Mesendoderm (in vitro differentiated cells): ENCODE results near the gene EZH1.
"Not testable (repeated sequence)": the region's sequence is repeated elsewhere in the genome, so short reads cannot be mapped to it uniquely, and the experiment has no call there.

ENCODE experiments used
- DNase-seq: peaks from one replicate; pipeline ENCODE4 v3.0.0; 2013
- H2AK5ac ChIP-seq: 2 replicates; pipeline ENCODE4 v1.6.1; 2013; ENCODE audit warnings: low read length, inconsistent platforms
- H2BK120ac ChIP-seq: 2 replicates; pipeline ENCODE4 v1.6.1; 2013; ENCODE audit warnings: low read depth, mild to moderate bottlenecking, low read length, moderate library complexity, mixed read lengths
- H2BK15ac ChIP-seq: replicated peaks from 2 replicates; pipeline ENCODE4 v1.6.1; 2013; ENCODE audit warnings: low read depth, mild to moderate bottlenecking, moderate library complexity
- H2BK5ac ChIP-seq: 2 replicates; pipeline ENCODE4 v1.6.1; 2013; ENCODE audit warnings: low read length, inconsistent platforms
- H3K18ac ChIP-seq: 2 replicates; pipeline ENCODE4 v1.6.1; 2013; ENCODE audit warnings: mild to moderate bottlenecking, low read length, mixed read lengths
- H3K23ac ChIP-seq: one replicate; pipeline ENCODE4 v1.6.1; 2013; ENCODE audit warnings: low read length
- H3K27ac ChIP-seq: 2 replicates; pipeline ENCODE4 v1.5.1; 2013; ENCODE audit warnings: low read depth, mild to moderate bottlenecking, inconsistent platforms, low read length, moderate library complexity
- H3K27me3 ChIP-seq: 2 replicates; pipeline ENCODE4 v1.6.1; 2013; ENCODE audit warnings: low read length, control low read depth, mild to moderate bottlenecking, inconsistent platforms; ENCODE audit not compliant: insufficient read depth, poor library complexity
- H3K36me3 ChIP-seq: 2 replicates; pipeline ENCODE4 v1.6.1; 2013; ENCODE audit warnings: low read length, inconsistent platforms; ENCODE audit not compliant: control insufficient read depth, insufficient read depth
- H3K4ac ChIP-seq: one replicate; pipeline ENCODE4 v1.6.1; 2013; ENCODE audit warnings: low read depth, mild to moderate bottlenecking, low read length, moderate library complexity
- H3K4me1 ChIP-seq: 2 replicates; pipeline ENCODE4 v1.6.1; 2013; ENCODE audit warnings: low read depth, low read length, inconsistent platforms; ENCODE audit not compliant: control insufficient read depth
- H3K4me2 ChIP-seq: 2 replicates; pipeline ENCODE4 v1.6.1; 2013; ENCODE audit warnings: low read length
- H3K4me3 ChIP-seq: 2 replicates; pipeline ENCODE4 v1.5.1; 2013; ENCODE audit warnings: mild to moderate bottlenecking, low read length
- H3K56ac ChIP-seq: one replicate; pipeline ENCODE4 v1.6.1; 2013; ENCODE audit warnings: low read length
- H3K79me1 ChIP-seq: 2 replicates; pipeline ENCODE4 v1.6.1; 2013; ENCODE audit warnings: low read length, inconsistent platforms
- H3K79me2 ChIP-seq: 2 replicates; pipeline ENCODE4 v1.6.1; 2013; ENCODE audit warnings: mild to moderate bottlenecking, low read length; ENCODE audit not compliant: control insufficient read depth, insufficient read depth
- H3K9ac ChIP-seq: 2 replicates; pipeline ENCODE4 v1.6.1; 2013; ENCODE audit warnings: low read length, inconsistent platforms
- H4K5ac ChIP-seq: one replicate; pipeline ENCODE4 v1.6.1; 2013; ENCODE audit warnings: low read length
- H4K8ac ChIP-seq: one replicate; pipeline ENCODE4 v1.6.1; 2013; ENCODE audit warnings: low read depth, mild to moderate bottlenecking, control low read depth, low read length, moderate library complexity
- WGBS: extraction: QIAGEN DNeasy Blood & Tissue Kit; methylation state at CpG from one replicate; pipeline ENCODE4 v1.1.7; 2013; ENCODE audit warnings: low lambda C conversion rate, missing lambda C conversion rate; ENCODE audit not compliant: insufficient coverage; ENCODE audit errors: extremely low coverage; 5-methylcytosine and 5-hydroxymethylcytosine counted together

The EZH1 gene

DNA sequence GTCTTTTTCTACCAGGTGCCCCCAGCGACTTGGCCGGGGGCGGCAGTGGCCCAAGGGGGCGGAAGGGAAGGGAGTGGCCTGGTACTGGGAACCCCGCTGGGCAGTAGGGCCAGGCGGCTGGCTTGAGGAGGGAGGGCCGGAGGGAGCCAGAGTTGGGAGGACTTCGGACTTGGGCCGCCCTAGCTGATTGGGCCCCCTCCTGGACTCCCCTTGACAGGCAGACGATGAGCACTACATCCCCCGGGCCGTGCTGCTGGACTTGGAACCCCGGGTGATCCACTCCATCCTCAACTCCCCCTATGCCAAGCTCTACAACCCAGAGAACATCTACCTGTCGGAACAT, 84.9 kb downstream of the EZH1 start:
- H3K4ac ChIP-seq, H3K36me3 ChIP-seq, H4K8ac ChIP-seq, H3K79me1 ChIP-seq, H3K4me2 ChIP-seq, H3K79me2 ChIP-seq, H3K18ac ChIP-seq, H3K4me3 ChIP-seq, H3K27ac ChIP-seq, H3K4me1 ChIP-seq, H2BK120ac ChIP-seq, H3K27me3 ChIP-seq, H3K23ac ChIP-seq, H2BK5ac ChIP-seq, H4K5ac ChIP-seq, DNase-seq, H2AK5ac ChIP-seq, H2BK15ac ChIP-seq: not testable (repeated sequence)
- no CpG with 5 or more reads among the region's 14 CpGs for WGBS
- H3K9ac ChIP-seq, result peak overlapping the region; percentile 78
- H3K56ac ChIP-seq, result peak overlapping the region; percentile 92

DNA sequence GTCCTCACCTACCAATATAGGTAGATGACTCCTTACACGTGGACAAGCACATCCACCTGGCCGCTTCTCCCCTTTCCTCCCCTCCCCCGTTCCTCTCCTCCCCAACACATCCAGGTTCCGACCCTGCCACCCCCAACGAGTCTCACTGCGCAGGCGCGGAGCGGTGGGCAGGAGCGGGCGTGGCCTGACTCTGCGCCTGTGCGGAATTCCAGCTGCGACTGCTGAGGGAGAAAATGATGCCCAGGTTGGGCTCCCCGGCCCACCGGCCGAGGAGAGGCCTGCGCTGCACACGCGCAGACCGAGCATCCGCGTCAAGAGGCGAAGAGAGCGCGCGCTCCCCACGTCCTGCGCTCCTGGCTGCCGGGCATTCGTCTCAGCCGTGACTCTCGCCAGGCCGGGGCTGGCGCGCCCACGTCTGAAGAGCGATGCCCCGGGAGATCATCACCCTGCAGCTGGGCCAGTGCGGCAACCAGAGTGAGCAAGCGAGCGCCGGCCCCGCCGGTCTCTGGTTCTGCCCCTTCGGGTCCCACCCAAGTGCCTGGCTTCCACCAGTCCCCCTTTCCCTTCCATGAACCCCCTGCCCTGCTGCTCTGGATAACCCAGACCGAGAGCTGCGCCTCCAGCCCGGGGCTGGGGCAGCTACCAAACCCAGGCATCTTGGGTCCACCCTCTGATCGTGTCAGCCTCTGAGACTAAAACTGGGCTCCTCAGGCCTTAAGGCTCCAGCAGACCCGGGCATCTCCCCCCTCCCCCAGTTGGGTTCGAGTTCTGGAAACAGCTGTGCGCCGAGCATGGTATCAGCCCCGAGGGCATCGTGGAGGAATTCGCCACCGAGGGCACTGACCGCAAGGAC, 85.5 kb downstream of the EZH1 start, which contains the start of gene TUBG2:
Gene TUBG2, plus strand, starts transcription at position 206 of the 853 bp plus-strand sequence. Its CDS starts 220 bp downstream, at position 426.
- peaks cover 7% of the 10 kb centered on the region for H3K4me1 ChIP-seq
- H3K27ac ChIP-seq, result peak within 1 kb of the TSS; percentile 8
- H3K79me1 ChIP-seq, result peaks cover 3% of the 10 kb centered on the region
- H3K4me2 ChIP-seq, result peak within 1 kb of the TSS; percentile 75
- H3K79me2 ChIP-seq, result no peaks in the 10 kb centered on the region
- no peak within 1 kb of the TSS for H3K4ac ChIP-seq
- H3K9ac ChIP-seq, result peak within 1 kb of the TSS; percentile 78
- peak within 1 kb of the TSS; percentile 11 for H3K18ac ChIP-seq
- no peak within 1 kb of the TSS for H2AK5ac ChIP-seq
- H2BK120ac ChIP-seq, result no peak within 1 kb of the TSS
- H3K36me3 ChIP-seq, result no peaks in the 10 kb centered on the region
- peak within 1 kb of the TSS; percentile 92 for H3K56ac ChIP-seq
- peak; percentile 94 for DNase-seq
- no peak within 1 kb of the TSS for H2BK15ac ChIP-seq
- H2BK5ac ChIP-seq, result no peak within 1 kb of the TSS
- no peak within 1 kb of the TSS for H4K5ac ChIP-seq
- H3K27me3 ChIP-seq, result no peaks in the 10 kb centered on the region
- no CpG with 5 or more reads among the region's 59 CpGs for WGBS
- no peak within 1 kb of the TSS for H4K8ac ChIP-seq
- H3K23ac ChIP-seq, result no peak within 1 kb of the TSS
- H3K4me3 ChIP-seq, result peak within 1 kb of the TSS; percentile 42

DNA sequence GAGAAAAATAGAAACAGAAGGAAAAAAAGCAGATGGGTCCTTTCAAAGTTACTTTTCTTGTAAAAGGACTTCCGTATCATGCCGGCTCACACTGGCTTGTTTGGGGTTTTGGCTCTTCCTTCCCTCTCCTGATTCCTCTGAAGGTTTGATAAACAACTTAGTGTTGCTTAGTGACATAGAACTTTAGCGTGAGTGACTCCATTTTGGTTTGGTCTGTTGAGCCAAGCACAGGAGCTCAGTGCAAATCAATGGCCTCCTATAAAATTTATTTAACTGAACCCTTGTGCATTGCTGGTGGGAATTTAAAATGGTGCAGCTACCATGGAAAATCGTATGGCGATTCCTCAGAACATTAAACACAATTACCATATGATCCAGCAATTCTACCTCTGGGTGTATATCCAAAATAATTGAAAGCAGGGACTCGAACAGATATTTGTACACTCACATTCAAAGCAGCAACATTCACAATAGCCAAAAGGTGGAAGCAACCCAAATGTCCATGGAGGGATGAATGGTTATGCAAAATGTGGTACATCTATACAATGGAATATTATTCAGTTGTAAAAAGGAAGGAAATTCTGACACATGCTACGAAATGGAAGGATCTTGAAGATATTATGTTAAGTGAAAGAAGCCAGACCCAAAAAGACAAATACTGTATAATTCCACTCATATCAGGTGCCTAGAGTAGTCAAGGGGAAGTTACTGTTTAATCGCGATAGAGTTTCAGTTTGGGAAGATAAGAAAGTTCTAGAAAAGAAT, 86.8 kb downstream of the EZH1 start:
- Histone ChIP-seq H3K27me3 (no peaks in the 10 kb centered on the region), H3K4me3 (no peak overlapping the region), H2BK5ac (no peak overlapping the region), H3K36me3 (no peaks in the 10 kb centered on the region), H4K8ac (no peak overlapping the region), H3K56ac (no peak overlapping the region), H3K4me1 (peaks cover 7% of the 10 kb centered on the region), H3K4ac (no peak overlapping the region), H2AK5ac (no peak overlapping the region), H2BK15ac (no peak overlapping the region), H3K79me1 (peaks cover 3% of the 10 kb centered on the region), H3K9ac (no peak overlapping the region), H3K27ac (no peak overlapping the region), H2BK120ac (no peak overlapping the region), H3K4me2 (no peak overlapping the region), H3K18ac (no peak overlapping the region), H4K5ac (no peak overlapping the region), H3K23ac (no peak overlapping the region), H3K79me2 (no peaks in the 10 kb centered on the region)
- whole genome bisulfite sequencing, result no CpG with 5 or more reads among the region's 9 CpGs
- no peak for DNase-seq

DNA sequence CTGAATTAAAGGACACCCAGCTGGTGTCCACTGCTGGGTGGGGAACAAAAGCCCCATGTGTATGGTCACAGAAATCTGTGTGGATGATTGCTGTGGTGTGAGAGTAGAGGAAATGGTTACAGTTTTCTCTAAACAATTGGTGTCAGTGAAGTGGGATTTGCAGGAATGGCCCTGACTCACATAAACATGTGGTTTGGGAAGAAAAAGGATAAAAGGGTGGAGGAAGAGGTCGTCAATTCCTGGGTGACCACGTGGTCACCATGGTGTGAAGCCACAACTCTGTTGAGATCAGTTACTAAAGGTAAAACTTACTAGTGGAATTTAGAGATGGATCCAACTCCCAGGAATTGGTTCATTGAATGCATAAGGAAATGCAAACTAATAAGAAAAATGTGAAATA, 89.3 kb downstream of the EZH1 start:
- H3K56ac ChIP-seq, result no peak overlapping the region
- H3K79me1 ChIP-seq, result peaks cover 3% of the 10 kb centered on the region
- no peak overlapping the region for H2BK120ac ChIP-seq
- no peak overlapping the region for H2AK5ac ChIP-seq
- no peak overlapping the region for H3K23ac ChIP-seq
- no peak overlapping the region for H3K4me2 ChIP-seq
- H4K8ac ChIP-seq, result no peak overlapping the region
- no peak overlapping the region for H2BK5ac ChIP-seq
- peaks cover 6% of the 10 kb centered on the region for H3K4me1 ChIP-seq
- no peak overlapping the region for H2BK15ac ChIP-seq
- no peak for DNase-seq
- H3K36me3 ChIP-seq, result no peaks in the 10 kb centered on the region
- no peak overlapping the region for H3K4me3 ChIP-seq
- H3K27ac ChIP-seq, result no peak overlapping the region
- no peaks in the 10 kb centered on the region for H3K27me3 ChIP-seq
- H4K5ac ChIP-seq, result no peak overlapping the region
- H3K4ac ChIP-seq, result no peak overlapping the region
- no peak overlapping the region for H3K9ac ChIP-seq
- no CpG with 5 or more reads among the region's 2 CpGs for WGBS
- H3K79me2 ChIP-seq, result no peaks in the 10 kb centered on the region
- H3K18ac ChIP-seq, result peak overlapping the region; percentile 39

DNA sequence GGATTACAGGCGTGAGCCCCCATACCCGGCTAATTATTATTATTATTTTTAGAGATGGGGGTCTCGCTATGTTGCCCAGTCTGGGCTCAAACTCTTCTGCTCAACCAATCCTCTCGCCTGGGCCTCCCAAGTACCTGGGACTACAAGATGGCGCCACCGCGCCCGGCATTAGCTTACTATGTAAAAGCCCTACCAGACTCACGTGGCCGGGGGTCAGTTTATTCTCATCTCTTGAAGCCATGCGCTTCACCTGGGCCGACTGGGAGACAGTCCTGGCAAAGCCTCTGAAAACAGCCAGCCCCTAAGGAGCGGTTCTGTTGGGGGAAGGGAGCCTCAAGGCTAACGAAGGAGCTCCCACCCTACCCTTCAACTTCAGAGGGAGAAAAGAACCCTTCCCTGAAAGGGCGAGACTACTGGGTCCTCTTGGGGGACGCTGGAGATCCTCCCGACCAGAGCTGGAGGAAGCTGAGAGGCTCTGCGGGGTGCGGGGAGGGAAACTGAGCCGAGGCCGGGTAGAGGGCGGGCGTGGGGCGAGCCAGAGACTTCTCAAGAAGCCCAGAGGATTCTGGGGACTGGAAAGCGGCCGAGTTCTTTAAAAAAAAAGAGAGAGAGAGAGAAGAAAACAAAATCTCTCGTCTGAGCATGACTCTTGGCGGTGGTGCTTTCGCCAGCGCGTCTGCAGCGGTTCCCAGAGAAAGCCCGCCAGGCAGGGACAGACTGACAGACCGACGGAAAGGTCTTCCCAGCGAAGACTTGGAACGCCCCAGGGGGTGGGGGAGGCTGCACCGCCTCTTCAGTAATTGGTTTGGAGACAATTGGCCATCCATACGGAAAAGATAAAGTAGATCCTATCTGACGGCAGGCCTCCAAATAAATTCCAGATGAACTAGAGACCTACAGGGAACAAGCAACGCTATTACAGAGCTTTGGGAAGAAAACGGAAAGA, 91.4 kb downstream of the EZH1 start:
- Histone ChIP-seq H3K4me1 (peaks cover 2% of the 10 kb centered on the region), H3K4ac (peak overlapping the region; percentile 95), H2BK5ac (peak overlapping the region; percentile 66), H3K79me1 (no peaks in the 10 kb centered on the region), H3K4me3 (no peak overlapping the region), H3K18ac (peak overlapping the region; percentile 33), H4K5ac (no peak overlapping the region), H3K79me2 (no peaks in the 10 kb centered on the region), H3K27ac (peak overlapping the region; percentile 71), H3K27me3 (no peaks in the 10 kb centered on the region), H4K8ac (no peak overlapping the region), H3K36me3 (no peaks in the 10 kb centered on the region), H2BK120ac (peak overlapping the region; percentile 5), H3K23ac (no peak overlapping the region), H2AK5ac (no peak overlapping the region), H3K4me2 (peak overlapping the region; percentile 29), H2BK15ac (peak overlapping the region; percentile 1), H3K56ac (peak overlapping the region; percentile 70), H3K9ac (peak overlapping the region; percentile 52)
- no CpG with 5 or more reads among the region's 42 CpGs for WGBS
- peak; percentile 92 for DNase-seq
